ENCODE data around the gene ATXN3L.
"Not testable (repeated sequence)": the region's sequence is repeated elsewhere in the genome, so short reads cannot be mapped to it uniquely, and the experiment has no call there.

ATXN3L gene

GRCh38 chrX:13304052-13304451 lies 15.8 kb downstream of the ATXN3L start:
- no peaks in the 10 kb centered on the region for H3K9me3 ChIP-seq (ENCODE audit: insufficient read depth, low read length)
- H3K4me3 ChIP-seq (ENCODE audit: insufficient read depth, low read length, poor library complexity, severe bottlenecking), result no peak overlapping the region
- H2AFZ ChIP-seq (ENCODE audit: low read depth, low read length, severe bottlenecking), result no peak overlapping the region
- H3K9ac ChIP-seq (ENCODE audit: low read length), result no peak overlapping the region
- no peak overlapping the region for H3K27ac ChIP-seq (ENCODE audit: low read depth, low read length)
- no peaks in the 10 kb centered on the region for H4K20me1 ChIP-seq (ENCODE audit: low read depth, low read length)
- H3K27me3 ChIP-seq (ENCODE audit: low read length), result no peaks in the 10 kb centered on the region
- TF ChIP-seq, protein P1, sequence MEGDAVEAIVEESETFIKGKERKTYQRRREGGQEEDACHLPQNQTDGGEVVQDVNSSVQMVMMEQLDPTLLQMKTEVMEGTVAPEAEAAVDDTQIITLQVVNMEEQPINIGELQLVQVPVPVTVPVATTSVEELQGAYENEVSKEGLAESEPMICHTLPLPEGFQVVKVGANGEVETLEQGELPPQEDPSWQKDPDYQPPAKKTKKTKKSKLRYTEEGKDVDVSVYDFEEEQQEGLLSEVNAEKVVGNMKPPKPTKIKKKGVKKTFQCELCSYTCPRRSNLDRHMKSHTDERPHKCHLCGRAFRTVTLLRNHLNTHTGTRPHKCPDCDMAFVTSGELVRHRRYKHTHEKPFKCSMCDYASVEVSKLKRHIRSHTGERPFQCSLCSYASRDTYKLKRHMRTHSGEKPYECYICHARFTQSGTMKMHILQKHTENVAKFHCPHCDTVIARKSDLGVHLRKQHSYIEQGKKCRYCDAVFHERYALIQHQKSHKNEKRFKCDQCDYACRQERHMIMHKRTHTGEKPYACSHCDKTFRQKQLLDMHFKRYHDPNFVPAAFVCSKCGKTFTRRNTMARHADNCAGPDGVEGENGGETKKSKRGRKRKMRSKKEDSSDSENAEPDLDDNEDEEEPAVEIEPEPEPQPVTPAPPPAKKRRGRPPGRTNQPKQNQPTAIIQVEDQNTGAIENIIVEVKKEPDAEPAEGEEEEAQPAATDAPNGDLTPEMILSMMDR (IDR thresholded peaks at IDR 0.05; ENCODE audit: insufficient read depth, low read length, poor library complexity, severe bottlenecking), result no peak
- TF ChIP-seq EZH2phosphoT487 (conservative IDR thresholded peaks at IDR 0.05; ENCODE audit: low read length), result no peak
- no peaks in the 10 kb centered on the region for H3K36me3 ChIP-seq (ENCODE audit: low read length)
- H3F3A ChIP-seq (ENCODE audit: insufficient read depth), result no peaks in the 10 kb centered on the region
- H3K9me2 ChIP-seq (replicated peaks; ENCODE audit: insufficient read depth, low read length), result no peaks in the 10 kb centered on the region
- no peak overlapping the region for H3K4me2 ChIP-seq (ENCODE audit: low read depth, low read length, poor library complexity, severe bottlenecking)
- no peaks in the 10 kb centered on the region for H3K79me2 ChIP-seq (ENCODE audit: insufficient read depth, low read length)

- not testable (repeated sequence) for H3K4me3 ChIP-seq (ENCODE audit: insufficient read depth, low read length, poor library complexity, severe bottlenecking); H3K9ac ChIP-seq (ENCODE audit: low read length); H3F3A ChIP-seq (ENCODE audit: insufficient read depth); H3K9me3 ChIP-seq (ENCODE audit: insufficient read depth, low read length); H3K4me2 ChIP-seq (ENCODE audit: low read depth, low read length, poor library complexity, severe bottlenecking); H3K36me3 ChIP-seq (ENCODE audit: low read length); H2AFZ ChIP-seq (ENCODE audit: low read depth, low read length, severe bottlenecking); H3K79me2 ChIP-seq (ENCODE audit: insufficient read depth, low read length); H3K27ac ChIP-seq (ENCODE audit: low read depth, low read length); H3K9me2 ChIP-seq (replicated peaks; ENCODE audit: insufficient read depth, low read length); H4K20me1 ChIP-seq (ENCODE audit: low read depth, low read length); H3K27me3 ChIP-seq (ENCODE audit: low read length)
Observed at GRCh38 chrX:13303248-13303647, 16.6 kb downstream of the ATXN3L start.

DNA sequence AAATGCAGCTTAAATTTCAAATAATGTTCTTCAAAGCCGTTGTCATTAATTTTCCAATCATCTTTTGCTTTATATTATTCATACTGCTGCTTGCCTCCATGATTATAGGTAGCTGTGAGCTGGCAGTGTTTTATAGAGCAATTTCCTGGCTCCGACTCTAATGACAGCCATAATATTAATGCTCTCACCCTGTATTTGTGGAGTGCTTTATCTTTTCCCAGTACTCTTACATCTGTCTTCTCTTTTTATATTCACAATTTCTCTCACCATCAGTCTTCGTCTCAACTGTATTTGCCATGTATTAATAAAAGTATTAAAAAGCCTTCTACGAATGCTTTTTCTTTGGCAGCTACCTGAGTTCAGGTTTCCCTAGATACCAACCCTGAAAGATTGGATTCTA lies 21.0 kb downstream of the ATXN3L start:
- H3K4me3 ChIP-seq (ENCODE audit: insufficient read depth, low read length, poor library complexity, severe bottlenecking), result no peak overlapping the region
- no peak overlapping the region for H2AFZ ChIP-seq (ENCODE audit: low read depth, low read length, severe bottlenecking)
- no peaks in the 10 kb centered on the region for H3K36me3 ChIP-seq (ENCODE audit: low read length)
- no peaks in the 10 kb centered on the region for H3K9me3 ChIP-seq (ENCODE audit: insufficient read depth, low read length)
- H4K20me1 ChIP-seq (ENCODE audit: low read depth, low read length), result no peaks in the 10 kb centered on the region
- no peaks in the 10 kb centered on the region for H3K27me3 ChIP-seq (ENCODE audit: low read length)
- no peaks in the 10 kb centered on the region for H3F3A ChIP-seq (ENCODE audit: insufficient read depth)
- H3K4me2 ChIP-seq (ENCODE audit: low read depth, low read length, poor library complexity, severe bottlenecking), result no peak overlapping the region
- no peaks in the 10 kb centered on the region for H3K79me2 ChIP-seq (ENCODE audit: insufficient read depth, low read length)
- H3K27ac ChIP-seq (ENCODE audit: low read depth, low read length), result no peak overlapping the region
- no peak overlapping the region for H3K9ac ChIP-seq (ENCODE audit: low read length)
- H3K9me2 ChIP-seq (replicated peaks; ENCODE audit: insufficient read depth, low read length), result no peaks in the 10 kb centered on the region
- no peak for TF ChIP-seq EZH2phosphoT487 (conservative IDR thresholded peaks at IDR 0.05; ENCODE audit: low read length)
- TF ChIP-seq, protein P1 (IDR thresholded peaks at IDR 0.05; ENCODE audit: insufficient read depth, low read length, poor library complexity, severe bottlenecking), result no peak

DNA sequence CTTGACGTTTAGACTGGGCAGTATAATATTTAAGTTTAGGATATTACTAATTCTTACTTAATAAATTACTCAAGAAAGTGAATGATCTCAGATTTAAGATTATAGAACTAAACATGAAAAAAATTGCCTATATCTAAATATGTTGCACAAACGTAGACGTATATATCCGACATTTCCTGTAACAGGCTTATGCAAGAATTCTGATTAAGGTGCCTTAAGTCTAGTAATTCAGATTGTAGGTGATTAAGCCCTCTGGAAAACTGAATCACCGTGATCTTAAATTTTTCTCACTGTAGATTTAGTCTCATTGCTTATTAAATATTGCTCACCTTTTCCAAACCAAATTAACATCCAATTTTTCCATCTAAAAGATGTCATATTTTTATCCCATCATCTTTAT lies 24.0 kb downstream of the ATXN3L start:
- H3K9ac ChIP-seq (ENCODE audit: low read length), result no peak overlapping the region
- no peak overlapping the region for H3K27ac ChIP-seq (ENCODE audit: low read depth, low read length)
- no peaks in the 10 kb centered on the region for H3F3A ChIP-seq (ENCODE audit: insufficient read depth)
- H3K4me2 ChIP-seq (ENCODE audit: low read depth, low read length, poor library complexity, severe bottlenecking), result no peak overlapping the region
- no peak overlapping the region for H3K4me3 ChIP-seq (ENCODE audit: insufficient read depth, low read length, poor library complexity, severe bottlenecking)
- no peak overlapping the region for H2AFZ ChIP-seq (ENCODE audit: low read depth, low read length, severe bottlenecking)
- TF ChIP-seq, protein P1 (IDR thresholded peaks at IDR 0.05; ENCODE audit: insufficient read depth, low read length, poor library complexity, severe bottlenecking), result no peak
- H3K9me2 ChIP-seq (replicated peaks; ENCODE audit: insufficient read depth, low read length), result no peaks in the 10 kb centered on the region
- no peaks in the 10 kb centered on the region for H3K27me3 ChIP-seq (ENCODE audit: low read length)
- H4K20me1 ChIP-seq (ENCODE audit: low read depth, low read length), result no peaks in the 10 kb centered on the region
- H3K79me2 ChIP-seq (ENCODE audit: insufficient read depth, low read length), result no peaks in the 10 kb centered on the region
- no peaks in the 10 kb centered on the region for H3K9me3 ChIP-seq (ENCODE audit: insufficient read depth, low read length)
- H3K36me3 ChIP-seq (ENCODE audit: low read length), result no peaks in the 10 kb centered on the region

All from SU-DHL-6 (cell line).